GM19324 (cell line): ENCODE results near the gene MYT1.

Experiments used
- ATAC-seq: cut with Tn5 transposase; IDR thresholded peaks from one replicate; pipeline ENCODE4 v1.9.1; 2021; ENCODE audit warnings: mild to moderate bottlenecking, moderate library complexity; ENCODE audit not compliant: unreplicated experiment, low FRiP score

The MYT1 gene

DNA sequence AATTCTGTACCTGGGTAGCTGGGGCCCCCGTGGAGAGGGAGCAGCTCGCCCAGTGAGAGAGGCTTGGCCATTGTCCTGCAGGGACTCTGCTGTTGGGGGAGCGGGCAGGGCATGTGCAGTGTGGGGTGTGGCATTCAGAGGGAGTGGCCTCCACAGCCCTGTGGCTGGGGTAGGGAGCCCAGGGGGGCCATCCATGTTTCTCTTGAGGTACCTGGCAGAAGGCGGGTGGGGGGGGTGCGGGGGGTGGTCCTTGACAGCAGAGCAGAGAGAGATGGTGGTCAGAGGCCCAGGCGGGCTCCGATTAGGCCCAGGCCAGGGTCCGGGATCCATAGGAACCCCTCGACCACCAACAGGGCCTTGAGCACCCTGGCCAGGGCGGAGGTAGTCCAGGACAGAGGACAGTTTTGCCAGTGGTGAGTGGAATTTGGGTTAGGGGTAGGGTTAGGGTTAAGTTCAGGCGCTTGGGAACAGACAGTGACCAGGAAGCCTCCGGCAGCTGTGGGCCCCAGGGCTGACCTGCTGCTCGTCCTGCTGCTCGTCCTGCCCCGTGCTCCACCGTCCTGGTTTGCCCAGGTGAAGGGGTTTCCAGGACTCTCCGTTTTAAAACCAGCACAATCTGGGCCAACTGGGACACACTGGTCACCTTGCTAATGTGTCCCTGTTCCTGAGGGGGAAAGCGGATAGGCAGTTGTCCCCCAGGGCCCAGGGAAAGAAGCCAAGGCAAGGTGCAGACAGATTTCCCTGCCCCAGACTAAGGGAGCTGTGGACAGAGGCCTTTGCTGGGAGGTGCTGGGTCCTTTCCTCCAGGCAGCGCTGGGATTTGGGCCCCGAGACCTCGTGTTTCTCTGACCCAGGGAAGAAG, 24.8 kb upstream of the MYT1 start:
- ATAC-seq, result no peak

DNA sequence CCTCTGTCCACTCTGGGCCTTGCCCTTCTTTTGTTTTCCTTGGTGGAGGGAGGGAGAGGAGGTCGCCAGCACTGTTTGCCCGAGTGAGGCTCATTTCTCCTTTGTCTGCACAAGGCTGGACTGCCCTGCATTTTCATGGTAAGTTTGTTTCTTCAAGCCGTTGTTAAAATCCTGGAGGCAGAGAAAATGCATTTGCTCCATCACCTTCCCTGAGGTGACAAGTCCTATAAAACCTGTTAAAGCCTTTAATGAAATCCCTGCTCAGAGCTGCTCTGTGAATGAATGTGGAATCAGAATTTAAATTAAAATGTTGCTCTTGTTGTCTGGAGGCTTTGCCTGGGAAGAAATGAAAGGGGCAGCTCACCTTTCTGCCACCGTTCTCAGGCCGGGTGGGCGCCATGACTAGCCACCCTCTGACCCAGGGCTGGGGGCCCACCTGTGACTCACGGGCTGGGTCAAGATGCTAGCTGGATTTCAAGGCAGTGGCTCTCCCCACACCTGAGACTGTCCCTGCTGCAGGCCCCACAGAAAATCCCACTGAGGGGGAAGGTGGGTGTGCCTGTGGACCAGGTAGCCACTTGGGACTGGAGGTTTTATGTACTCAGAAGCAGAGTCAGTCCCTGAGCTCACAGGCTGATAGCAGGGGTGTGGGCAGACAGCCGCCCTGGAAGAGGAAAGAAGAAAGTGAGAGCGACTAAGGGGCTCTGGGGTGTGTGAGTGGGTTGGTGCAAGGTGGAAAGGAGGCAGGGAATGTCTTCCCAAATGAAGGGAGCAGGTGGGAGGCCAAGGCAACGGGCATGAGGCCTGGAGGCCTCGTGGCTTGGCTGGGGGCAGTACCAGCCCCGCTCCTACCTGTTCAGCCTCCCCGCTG, 24.0 kb upstream of the MYT1 start:
- ATAC-seq, result no peak

DNA sequence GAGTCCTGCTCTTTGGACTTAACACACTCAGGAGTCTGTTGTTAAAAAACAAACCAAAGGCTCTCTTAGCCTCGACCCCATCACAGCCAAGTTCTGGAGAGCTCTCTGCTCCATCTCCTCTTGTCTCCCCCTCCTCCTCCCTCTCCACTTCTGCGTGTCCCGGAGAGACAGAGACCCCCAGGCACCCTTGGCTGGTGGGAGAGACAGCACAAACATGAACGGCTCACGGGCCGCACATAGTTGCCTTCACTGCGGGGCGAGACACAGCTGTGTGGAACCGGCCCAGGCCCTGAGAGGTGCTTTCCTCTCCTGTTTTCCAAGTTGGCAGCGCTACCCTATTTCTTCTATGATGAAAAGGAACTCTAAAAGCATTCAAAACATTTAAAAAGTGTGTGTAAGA, 23.3 kb upstream of the MYT1 start:
- ATAC-seq, result no peak

- no peak for ATAC-seq
Measured at GRCh38 chr20:64142590-64142989, 21.7 kb upstream of the MYT1 start.

DNA sequence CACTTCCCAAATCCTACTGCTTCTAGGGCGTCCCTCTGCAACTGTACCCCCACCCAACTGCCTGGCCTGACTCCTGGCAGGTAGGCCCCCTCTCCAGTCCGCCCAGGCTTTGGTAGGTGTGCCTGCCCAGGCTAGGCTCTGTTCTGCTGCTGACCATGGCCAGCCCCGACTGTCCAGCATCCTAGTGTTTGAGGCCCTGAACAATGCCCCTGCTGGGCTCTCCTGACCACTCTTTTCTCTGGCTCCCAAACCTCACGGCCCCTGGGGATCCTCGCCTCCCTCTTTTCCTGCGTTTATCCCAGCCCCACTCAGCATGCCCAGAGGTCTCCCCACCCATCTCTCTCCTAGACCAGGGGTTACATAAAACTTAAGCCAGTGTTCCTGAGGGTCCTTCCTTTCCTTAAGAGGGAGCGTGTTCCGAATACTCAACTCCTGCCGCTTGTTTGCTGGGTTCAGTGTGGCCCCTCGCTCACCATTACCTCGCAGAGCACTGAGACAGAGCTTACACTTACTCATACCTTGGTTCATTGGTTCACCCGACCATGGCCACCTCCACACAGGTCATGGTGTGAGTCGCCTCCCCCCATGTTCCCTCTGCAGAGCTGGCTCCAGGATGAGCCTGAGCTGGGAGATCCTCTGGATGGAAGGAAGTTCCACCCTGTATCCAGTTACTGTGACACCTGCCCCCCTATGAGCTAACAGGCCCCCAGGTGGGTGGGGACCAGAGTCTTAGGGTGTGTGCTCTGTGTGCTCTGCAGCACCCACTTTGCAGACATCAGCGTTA, 21.0 kb upstream of the MYT1 start:
- no peak for ATAC-seq

DNA sequence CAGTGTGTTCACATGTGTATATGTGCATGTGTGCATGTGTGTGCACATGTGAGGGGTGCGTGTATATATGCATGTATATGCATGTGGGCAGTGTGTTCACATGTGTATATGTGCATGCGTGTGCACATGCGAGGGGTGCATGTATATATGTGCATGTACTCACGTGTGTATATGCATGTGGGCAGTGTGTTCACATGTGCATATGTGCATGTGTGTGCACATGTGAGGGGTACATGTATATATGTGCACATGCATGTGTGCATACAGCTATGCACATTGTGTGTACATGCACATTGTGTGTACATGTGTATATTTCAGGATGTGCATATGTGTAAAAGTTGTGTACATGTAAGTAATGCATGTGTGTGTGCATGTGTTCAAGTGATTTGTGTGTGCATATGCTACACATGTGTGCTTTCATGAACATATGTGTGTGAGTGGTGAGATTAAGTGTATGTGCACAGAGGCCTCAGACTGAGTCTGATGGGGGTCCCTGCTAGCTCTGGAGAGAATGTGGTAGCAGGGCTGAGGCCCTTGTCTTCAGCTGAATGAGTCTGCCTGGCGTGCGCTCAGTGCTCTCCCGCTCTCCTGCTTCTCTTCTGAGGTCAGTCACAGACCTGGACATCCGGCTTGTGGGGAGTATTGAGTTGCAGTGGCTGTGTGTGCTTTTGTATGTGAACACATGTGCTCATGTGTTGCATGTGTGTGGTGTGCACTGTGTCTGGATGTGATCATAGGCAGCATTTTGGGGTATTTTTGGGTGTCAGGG, 19.9 kb upstream of the MYT1 start:
- ATAC-seq, result no peak

- ATAC-seq, result no peak
Measured at GRCh38 chr20:64145458-64146300, 18.6 kb upstream of the MYT1 start.

DNA sequence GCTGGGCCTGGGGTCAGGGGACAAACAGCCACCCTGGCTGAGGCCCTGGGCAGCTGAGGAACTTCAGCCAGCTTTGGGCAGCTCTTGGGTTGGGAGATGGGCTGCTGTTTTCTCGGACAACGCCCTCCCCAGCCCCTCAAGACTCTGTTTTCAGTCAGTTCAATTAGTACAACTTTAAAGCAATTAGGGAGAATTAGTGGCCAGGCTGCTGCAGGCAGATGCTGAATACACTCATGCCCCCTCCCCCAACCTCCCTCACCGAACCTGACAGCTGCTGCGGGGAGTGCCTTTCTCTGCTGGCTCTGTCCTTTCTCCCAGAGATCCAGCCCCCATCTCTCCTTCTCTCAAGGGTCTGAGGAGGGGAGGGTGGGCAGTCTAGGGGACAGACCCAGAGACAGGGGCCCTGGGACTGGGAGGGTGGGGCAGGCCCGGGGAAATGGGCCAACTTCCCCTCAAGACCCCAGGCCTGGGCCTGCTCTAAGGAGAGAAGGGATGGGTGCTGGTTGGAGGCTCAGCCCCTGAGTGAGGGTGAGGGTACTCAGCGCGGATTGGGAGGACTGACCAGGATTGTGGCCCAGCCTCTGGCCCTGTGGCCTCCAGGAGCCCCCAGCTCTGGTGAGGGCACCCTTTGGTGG, 17.8 kb upstream of the MYT1 start:
- ATAC-seq, result no peak

DNA sequence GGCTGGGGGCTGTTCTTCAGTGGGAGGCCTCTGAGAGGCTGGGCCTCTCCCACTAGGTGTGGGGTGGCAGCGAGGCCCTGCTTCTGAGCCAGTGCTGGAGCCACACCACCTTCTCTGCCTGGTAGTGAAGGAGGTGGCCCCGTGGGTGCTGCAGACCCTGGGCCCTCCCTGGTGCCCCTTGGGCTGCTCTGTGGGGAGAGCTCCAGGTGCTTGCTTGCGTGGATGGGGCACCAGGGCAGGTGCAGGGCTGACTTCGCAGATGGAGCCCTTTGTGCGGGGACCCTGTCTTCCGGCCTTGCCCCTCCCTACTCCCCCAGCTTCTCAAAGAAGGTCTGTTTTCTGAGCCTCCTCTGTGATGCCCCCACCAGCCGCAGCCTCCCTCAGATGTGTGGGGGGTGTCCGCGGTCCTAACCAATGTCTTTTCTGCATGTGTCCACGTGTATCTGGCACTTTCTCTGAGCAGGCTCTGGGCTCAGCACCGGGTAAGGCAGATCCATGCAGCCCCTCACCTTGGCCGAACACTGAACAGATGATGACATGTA, 17.2 kb upstream of the MYT1 start:
- no peak for ATAC-seq

- ATAC-seq, result no peak
Measured at GRCh38 chr20:64148581-64148980, 15.7 kb upstream of the MYT1 start.

GRCh38 chr20:64149141-64149540, 15.1 kb upstream of the MYT1 start:
- ATAC-seq, result no peak

GRCh38 chr20:64149809-64150560, 14.3 kb upstream of the MYT1 start:
- no peak for ATAC-seq

DNA sequence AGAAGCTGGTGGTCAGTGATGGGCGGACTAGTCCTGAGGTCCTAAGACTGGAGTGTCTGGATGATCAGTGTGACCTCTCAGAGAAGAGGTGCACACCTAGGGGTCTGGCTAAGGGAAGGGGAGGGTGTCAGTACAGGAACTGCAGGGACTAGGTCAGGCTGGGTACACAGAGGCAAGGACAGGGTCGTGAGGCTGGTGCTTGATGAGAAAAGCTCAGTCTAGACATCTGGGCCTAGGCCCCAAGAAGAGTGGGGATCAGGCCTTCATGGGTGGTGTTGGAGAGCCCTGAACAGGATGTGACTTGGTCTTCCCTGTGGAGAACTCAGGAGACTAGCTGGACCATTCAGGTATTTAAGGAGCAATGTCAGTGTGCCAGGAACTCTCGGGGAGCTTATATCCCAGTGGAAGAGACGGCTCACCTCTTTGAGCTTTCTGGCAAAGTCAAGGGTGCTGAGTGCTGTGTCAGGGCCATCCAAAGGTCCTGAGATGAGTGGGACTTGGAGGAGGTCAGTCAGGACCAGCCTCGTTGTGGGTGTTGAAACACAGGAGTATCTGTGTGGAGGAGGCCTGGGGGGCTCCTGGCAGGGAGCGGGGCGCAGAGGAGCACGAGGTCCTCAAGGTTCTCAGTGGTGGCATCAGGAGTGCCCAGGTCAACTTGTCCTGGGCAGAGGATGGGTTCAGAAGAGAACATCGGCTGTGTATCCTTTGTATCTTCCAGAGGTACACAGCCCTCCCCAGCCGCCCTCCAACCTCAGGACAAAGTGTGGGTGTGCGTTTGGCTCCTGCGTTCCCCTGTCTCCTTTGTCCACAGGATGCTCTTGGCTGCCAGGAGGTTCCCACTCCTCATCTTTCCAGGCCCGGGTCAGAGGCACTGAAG, 13.3 kb upstream of the MYT1 start:
- no peak for ATAC-seq

DNA sequence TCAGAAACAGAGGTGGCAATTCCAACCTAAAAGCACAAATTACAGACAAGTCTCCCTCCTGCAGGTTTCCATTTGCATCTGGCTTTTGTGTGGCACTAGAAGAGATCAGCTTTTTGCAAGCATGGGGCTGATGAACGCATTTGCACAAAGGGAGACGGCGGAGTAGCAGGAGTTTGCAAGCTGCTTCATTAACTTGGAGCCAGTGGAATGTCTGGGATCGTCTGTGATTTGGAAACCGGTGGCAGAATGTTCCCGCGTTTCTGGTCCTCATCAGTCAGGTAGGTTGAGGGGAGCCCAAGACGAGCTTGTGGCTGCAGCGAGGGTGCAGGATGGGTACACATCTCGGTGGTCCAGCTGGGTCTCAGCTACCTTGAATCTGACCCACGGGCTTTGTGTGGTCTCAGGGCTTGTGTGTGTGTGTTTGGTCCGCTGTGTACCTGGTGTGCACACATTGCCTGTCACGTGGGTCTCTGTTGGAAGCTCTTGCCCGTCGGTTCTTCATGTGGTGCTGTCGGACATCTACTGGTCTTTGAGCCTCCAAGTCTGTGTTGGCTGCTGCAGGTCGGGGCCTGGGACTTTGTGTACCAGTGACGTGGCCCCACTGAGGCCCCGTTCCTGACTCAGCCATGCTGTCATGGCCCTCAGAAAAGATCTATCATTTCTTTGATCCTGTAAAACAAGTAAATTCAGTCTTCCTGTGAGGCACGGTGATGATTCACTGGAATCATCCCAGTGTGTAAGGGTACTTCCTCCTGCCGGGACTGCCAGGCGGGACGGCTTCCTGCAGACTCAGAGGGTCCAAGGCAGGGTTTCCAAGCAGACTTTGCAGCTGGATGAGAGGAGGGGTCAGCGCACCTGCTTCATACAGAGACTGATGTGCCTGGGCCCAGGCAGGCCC, 12.4 kb upstream of the MYT1 start:
- no peak for ATAC-seq

GRCh38 chr20:64152906-64153305, 11.3 kb upstream of the MYT1 start:
- ATAC-seq, result no peak

GRCh38 chr20:64153410-64153809, 10.8 kb upstream of the MYT1 start:
- no peak for ATAC-seq
